Pancreas (tissue), 10 donors: ENCODE data around the gene SCCPDH. TPM values are rescaled to one million over a fixed set of nuclear protein-coding genes. Genes with fewer than 3 reads are reported as not detected.
"Not testable (repeated sequence)": the region's sequence is repeated elsewhere in the genome, so short reads cannot be mapped to it uniquely, and the experiment has no call there.

Experiments used
- ATAC-seq, 4 donors: fragments of 200-7000 bp; cut with Tn5 transposase; one replicate each; pipeline versions ENCODE4 v1.8.0 to v1.9.1; 2020; ENCODE audit warnings: mild to moderate bottlenecking in 4 of 4, moderate library complexity in 4 of 4
- DNase-seq, 6 donors: peaks; one replicate each; pipeline ENCODE4 v3.0.0-alpha.2; 2020
- FAIRE-seq: peaks from 2 replicates; lab custom pipeline; 2012; peaks lifted over from hg19 to GRCh38; lab: Jason Lieb, UNC
- H3K27ac ChIP-seq, 4 donors: fragments of 200-600 bp; sonication (generic); 1 replicate in 3 of 4; 2 replicates in 1 of 4; pipeline versions ENCODE4 v1.5.0 to v1.8.0; 2020
- H3K27me3 ChIP-seq, 4 donors: fragments of 200-600 bp; one replicate each; pipeline ENCODE4 v1.8.0; 2021
- H3K36me3 ChIP-seq, 3 donors: fragments of 200-600 bp; sonication (generic) in 1 of 3; one replicate each; pipeline versions ENCODE4 v1.5.0 to v1.8.0; 2020 to 2021
- H3K4me1 ChIP-seq, 3 donors: fragments of 200-600 bp; one replicate each; pipeline ENCODE4 v1.8.0; 2021
- H3K4me3 ChIP-seq, 4 donors: fragments of 200-600 bp; sonication (generic) in 2 of 4; one replicate each; pipeline versions ENCODE4 v1.5.0 to v1.8.0; 2020 to 2021
- H3K9me3 ChIP-seq, 4 donors: fragments of 200-600 bp; one replicate each; pipeline ENCODE4 v1.8.0; 2021
- CTCF ChIP-seq, 4 donors: fragments of 200-600 bp; sonication (generic) in 3 of 4; IDR thresholded peaks; one replicate each; pipeline versions ENCODE4 v1.5.0 to v1.8.0; 2021; ENCODE audit warnings: antibody characterized with exemption in 4 of 4
- WGBS, 2 donors: extraction: QIAGEN DNeasy Blood & Tissue Kit; methylation state at CpG; one replicate each; pipeline ENCODE4 v1.1.7; 2013; 5-methylcytosine and 5-hydroxymethylcytosine counted together
- intact Hi-C, 3 donors: fragments of 100-400 bp; cut with DNase I; formaldehyde crosslinking; loops; one replicate each; pipeline versions ENCODE4 v1.11.1 to v1.14.2; 2022
- polyA plus RNA-seq, 2 donors: library from polyadenylated mRNA; stranded (reverse); fragments of 200-250 nt; gene quantifications; one replicate each; pipeline ENCODE4 v1.2.3, GENCODE V29; 2013
- total RNA-seq, 6 donors: library from RNA; stranded (reverse); fragmentation: NEBNext Ultra II Directional in 4 of 6; extraction: Animal tissue kit (Norgen Biotek cat#: 25700) in 4 of 6; gene quantifications; one replicate each; pipeline versions ENCODE4 v1.2.1 to v1.2.4, GENCODE V29; 2021 to 2023
- donor health status: healthy with polysubstance abuse.
- donor health status: DM: no; HTN: no; CAD: no; lungs with moderate emphysema.
- donor health status: DM: no; HTN: no; CAD: no.
- donor health status: control.
- donor health status: control.
- donor health status: Bipolar disorder and iron deficiency.
- donor health status: DM: yes; HTN: yes; CAD: no.
- donor health status: DM: no; HTN: no; CAD: no.
- donor health status: DM: no; HTN: no; CAD: no.
- donor health status: DM: yes; HTN: yes; CAD: no.

SCCPDH gene
- total and polyA plus RNA-seq, 8 donors = 6.9 to 17.9 (median 11.9) TPM

- no peaks in the 10 kb centered on the region for H3K9me3 ChIP-seq
- intact Hi-C loops = no loop called here
- no peak for DNase-seq
- H3K4me1 ChIP-seq = no peaks in the 10 kb centered on the region
- FAIRE-seq = no peak
- WGBS, 2 donors = 81 to 93% methylated on average over 3 of the region's 3 CpGs
- no peak for TF ChIP-seq CTCF (IDR thresholded peaks at IDR 0.05)
- no peaks in the 10 kb centered on the region for H3K36me3 ChIP-seq
- H3K4me3 ChIP-seq = no peak overlapping the region
- H3K27me3 ChIP-seq = no peaks in the 10 kb centered on the region
- no peak overlapping the region for H3K27ac ChIP-seq
- ATAC-seq = peak in 1 of 4 donors; percentile 46
Observed at GRCh38 chr1:246705368-246705767, 18.8 kb upstream of the SCCPDH start.

- ATAC-seq (no peak), DNase-seq (no peak), FAIRE-seq (no peak)
- no peaks in the 10 kb centered on the region for H3K9me3 ChIP-seq
- H3K27ac ChIP-seq = no peak overlapping the region
- WGBS, 2 donors = 89 to 90% methylated on average over 6 of the region's 6 CpGs
- H3K4me3 ChIP-seq = no peak overlapping the region
- TF ChIP-seq CTCF (IDR thresholded peaks at IDR 0.05) = no peak
- H3K27me3 ChIP-seq = no peaks in the 10 kb centered on the region
- no peaks in the 10 kb centered on the region for H3K36me3 ChIP-seq
- no peaks in the 10 kb centered on the region for H3K4me1 ChIP-seq
- intact Hi-C loops = no loop called here
Observed at GRCh38 chr1:246708166-246708565, 16.0 kb upstream of the SCCPDH start.

- Histone ChIP-seq H3K4me3 (no peak overlapping the region), H3K4me1 (no peaks in the 10 kb centered on the region), H3K27ac (no peak overlapping the region), H3K27me3 (no peaks in the 10 kb centered on the region), H3K36me3 (no peaks in the 10 kb centered on the region), H3K9me3 (no peaks in the 10 kb centered on the region)
- whole genome bisulfite sequencing, 2 donors = 90 to 97% methylated on average over 4 of the region's 4 CpGs
- ATAC-seq = no peak
- DNase-seq = no peak
- no peak for TF ChIP-seq CTCF (IDR thresholded peaks at IDR 0.05)
- intact Hi-C loops = no loop called here
- no peak for FAIRE-seq
Observed at GRCh38 chr1:246709196-246709595, 15.0 kb upstream of the SCCPDH start.

- FAIRE-seq (no peak), DNase-seq (no peak), ATAC-seq (peak in 2 of 4 donors; percentile 37)
- Histone ChIP-seq H3K27ac (no peak overlapping the region), H3K4me1 (no peaks in the 10 kb centered on the region), H3K36me3 (no peaks in the 10 kb centered on the region), H3K9me3 (no peaks in the 10 kb centered on the region), H3K4me3 (no peak overlapping the region), H3K27me3 (no peaks in the 10 kb centered on the region)
- 17 to 27% methylated on average over 2 of the region's 2 CpGs for WGBS, 2 donors
- intact Hi-C loops = no loop called here
- no peak for TF ChIP-seq CTCF (IDR thresholded peaks at IDR 0.05)
Observed at GRCh38 chr1:246709835-246710234, 14.4 kb upstream of the SCCPDH start.

- 66% methylated on average over 3 of the region's 3 CpGs for WGBS, 2 donors
- Histone ChIP-seq H3K9me3 (no peaks in the 10 kb centered on the region), H3K27me3 (no peaks in the 10 kb centered on the region), H3K4me1 (no peaks in the 10 kb centered on the region), H3K4me3 (no peak overlapping the region), H3K36me3 (no peaks in the 10 kb centered on the region), H3K27ac (no peak overlapping the region)
- no peak for FAIRE-seq
- no peak for DNase-seq
- intact Hi-C loops = no loop called here
- ATAC-seq = no peak
- TF ChIP-seq CTCF (IDR thresholded peaks at IDR 0.05) = no peak
Observed at GRCh38 chr1:246711548-246712003, 12.6 kb upstream of the SCCPDH start.

GRCh38 chr1:246712428-246712827 lies 11.8 kb upstream of the SCCPDH start:
- WGBS, 2 donors = 85 to 95% methylated on average over 5 of the region's 5 CpGs
- H3K4me3 ChIP-seq, H3K36me3 ChIP-seq, intact Hi-C loops, H3K27me3 ChIP-seq, ATAC-seq, H3K27ac ChIP-seq, H3K9me3 ChIP-seq, DNase-seq, H3K4me1 ChIP-seq, FAIRE-seq: not testable (repeated sequence)

GRCh38 chr1:246719361-246719760 lies 4.8 kb upstream of the SCCPDH start:
- DNase-seq, H3K4me1 ChIP-seq, H3K9me3 ChIP-seq, FAIRE-seq, H3K36me3 ChIP-seq, H3K4me3 ChIP-seq, ATAC-seq, H3K27me3 ChIP-seq, intact Hi-C loops, H3K27ac ChIP-seq: not testable (repeated sequence)
- 69 to 88% methylated on average over 1 to 2 of the region's 2 CpGs for WGBS, 2 donors

- H3K36me3 ChIP-seq, intact Hi-C loops, H3K27me3 ChIP-seq, DNase-seq, ATAC-seq, H3K27ac ChIP-seq, FAIRE-seq, H3K4me1 ChIP-seq, H3K9me3 ChIP-seq, H3K4me3 ChIP-seq: not testable (repeated sequence)
- WGBS, 2 donors = 71 to 78% methylated on average over 6 to 7 of the region's 7 CpGs
Observed at GRCh38 chr1:246720814-246721213, 3.4 kb upstream of the SCCPDH start.
